Peyer's patch (tissue), 4 donors: ENCODE data around the gene STPG1.

ENCODE experiments used
- CTCF ChIP-seq, 6 experiments: fragments of 450-650 bp in 4 of 6; fragments of 200-600 bp in 2 of 6; sonication (generic) in 1 of 6; IDR thresholded peaks; one replicate each; pipeline ENCODE4 v1.5.1; 2017 to 2019; ENCODE audit warnings: antibody characterized with exemption in 6 of 6, mild to moderate bottlenecking in 3 of 6, moderate library complexity in 1 of 6
- POLR2A ChIP-seq, 2 donors: fragments of 450-650 bp; IDR thresholded peaks; one replicate each; pipeline ENCODE4 v1.5.1; 2017; ENCODE audit warnings: antibody characterized with exemption in 2 of 2, mild to moderate bottlenecking in 2 of 2, moderate library complexity in 2 of 2

GRCh38 chr1:24316645-24317044 lies 96.9 kb downstream of the STPG1 start:
- no peak for TF ChIP-seq CTCF (IDR thresholded peaks at IDR 0.05)
- TF ChIP-seq POLR2A (IDR thresholded peaks at IDR 0.05) = no peak
